NCI-H2171 treated with DMSO at 0.1 percent for 48 hours (cell line): ENCODE data around the gene CABLES1.

Experiments
- DNase-seq: peaks from one replicate; lab custom pipeline; 2025; lab: John Stamatoyannopoulos, UW

The CABLES1 gene

DNA sequence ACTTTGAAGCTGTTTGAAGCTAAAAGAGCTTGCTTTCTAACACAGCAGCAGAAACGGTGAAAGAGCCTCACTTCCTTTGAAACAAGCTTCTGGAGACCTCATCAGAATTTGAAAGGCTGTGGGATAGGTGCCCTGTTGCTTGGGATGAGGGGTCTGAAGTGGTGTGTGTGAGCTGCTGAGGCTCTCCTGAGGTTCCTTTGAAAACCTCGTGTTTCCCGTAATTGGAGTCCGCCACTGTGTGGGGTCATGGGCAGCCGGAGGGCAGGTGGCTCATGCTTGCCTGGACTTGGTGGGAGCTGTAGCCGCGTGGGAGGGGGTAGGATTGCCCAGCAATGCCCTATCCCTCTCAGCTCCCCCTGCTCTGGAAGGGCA, 34.4 kb downstream of the CABLES1 start:
- no peak for DNase-seq

DNA sequence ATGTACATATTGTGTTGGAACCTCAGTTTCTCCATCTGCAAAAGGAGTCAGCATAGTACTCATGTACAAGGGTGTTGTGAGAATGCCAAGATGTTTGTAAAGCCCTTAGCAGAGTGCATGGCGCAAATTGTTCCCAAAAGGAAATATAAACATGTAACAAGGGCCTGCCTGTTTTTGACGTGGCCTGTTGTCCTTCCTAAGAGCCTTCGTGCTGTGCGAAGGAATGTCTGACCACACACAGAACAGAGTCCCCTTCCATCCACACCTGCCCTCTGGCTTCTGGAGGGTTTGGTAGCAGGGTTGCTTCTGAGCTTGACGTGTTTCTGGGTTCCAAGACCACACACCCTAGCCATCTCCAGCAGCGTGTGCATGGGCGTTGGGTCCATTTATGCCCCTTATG, 34.9 kb downstream of the CABLES1 start:
- DNase-seq: no peak

DNA sequence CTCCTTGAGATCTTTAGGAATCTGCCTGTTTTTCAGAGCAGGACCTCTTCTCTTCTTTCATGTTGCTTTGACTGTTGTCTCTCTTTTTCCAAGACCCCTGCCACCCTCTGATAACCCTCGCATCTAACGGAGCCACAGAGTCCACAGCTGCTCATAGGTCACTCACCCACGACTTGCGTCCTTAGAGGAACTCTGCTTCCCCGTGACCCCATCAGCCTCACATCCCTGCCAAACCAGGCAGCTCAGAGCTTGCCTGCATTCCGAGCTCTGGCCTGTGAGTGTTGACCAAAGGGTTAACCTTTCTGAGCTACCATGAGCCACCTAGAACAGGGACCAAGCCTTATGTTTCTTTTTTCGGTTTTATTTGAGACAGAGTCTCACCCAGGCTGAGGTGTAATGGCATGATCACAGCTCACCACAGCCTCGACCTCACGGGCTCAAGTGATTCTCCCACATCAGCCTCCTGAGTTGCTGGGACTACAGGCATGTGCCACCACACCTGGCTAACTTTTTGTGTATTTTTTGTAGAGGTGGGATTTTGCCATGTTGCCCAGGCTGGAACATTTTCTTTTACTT, 36.4 kb downstream of the CABLES1 start:
- DNase-seq: no peak

DNA sequence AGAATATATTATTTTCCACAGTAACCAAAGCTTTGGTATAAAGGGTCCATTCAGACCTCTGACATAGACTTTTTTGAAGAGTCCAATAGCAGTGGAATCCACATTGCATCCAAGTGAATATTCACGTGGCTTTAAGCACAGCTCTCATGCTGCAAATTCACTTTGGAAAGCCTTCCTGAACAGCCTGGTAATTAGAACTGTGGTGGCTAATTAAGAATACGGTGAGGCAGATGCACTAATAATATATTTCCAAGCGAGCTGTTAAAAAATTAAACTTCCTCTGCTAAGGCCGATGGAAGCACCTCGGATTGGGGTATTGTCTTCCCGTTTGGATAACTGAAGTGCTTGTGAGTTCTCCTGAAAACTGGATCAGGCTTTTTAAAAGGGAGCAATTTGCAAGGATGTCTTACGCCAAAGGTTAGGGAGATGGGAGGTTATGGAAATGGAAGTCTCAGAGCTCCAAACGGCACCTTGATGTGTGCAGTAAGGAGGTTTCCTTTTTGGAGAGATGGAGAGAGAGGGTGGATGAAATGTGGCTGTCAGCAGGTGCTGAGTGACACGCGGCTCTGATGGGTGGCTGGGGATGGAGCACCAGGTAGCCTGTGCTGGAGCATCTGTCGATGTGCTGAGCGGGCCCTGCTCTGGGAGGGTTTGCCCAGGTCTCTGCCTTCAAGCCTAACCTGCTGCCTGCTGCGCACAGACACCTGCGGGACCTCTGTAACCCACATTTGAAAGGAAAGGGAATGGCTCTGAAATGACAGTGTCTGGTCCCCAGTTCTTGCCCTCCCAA, 37.5 kb downstream of the CABLES1 start:
- peak; percentile 22 for DNase-seq

DNA sequence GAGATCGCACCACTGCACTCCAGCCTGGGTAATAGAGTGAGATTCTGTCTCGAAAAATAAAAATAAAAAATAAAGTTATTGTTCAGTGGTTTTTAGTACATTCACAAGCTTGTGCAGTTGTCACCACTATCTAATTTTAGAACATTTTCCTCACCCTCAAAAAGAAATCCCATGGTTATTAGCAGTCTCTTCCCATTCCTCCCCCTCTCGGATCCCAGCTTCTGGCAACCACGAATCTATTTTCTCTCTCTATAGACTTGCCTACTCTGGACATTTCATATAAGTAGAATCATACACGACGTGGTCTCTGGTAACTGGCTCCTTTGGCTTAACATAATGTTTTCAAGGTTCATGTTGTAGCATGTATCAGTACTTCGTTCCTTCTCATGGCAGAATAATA, 38.6 kb downstream of the CABLES1 start:
- no peak for DNase-seq

DNA sequence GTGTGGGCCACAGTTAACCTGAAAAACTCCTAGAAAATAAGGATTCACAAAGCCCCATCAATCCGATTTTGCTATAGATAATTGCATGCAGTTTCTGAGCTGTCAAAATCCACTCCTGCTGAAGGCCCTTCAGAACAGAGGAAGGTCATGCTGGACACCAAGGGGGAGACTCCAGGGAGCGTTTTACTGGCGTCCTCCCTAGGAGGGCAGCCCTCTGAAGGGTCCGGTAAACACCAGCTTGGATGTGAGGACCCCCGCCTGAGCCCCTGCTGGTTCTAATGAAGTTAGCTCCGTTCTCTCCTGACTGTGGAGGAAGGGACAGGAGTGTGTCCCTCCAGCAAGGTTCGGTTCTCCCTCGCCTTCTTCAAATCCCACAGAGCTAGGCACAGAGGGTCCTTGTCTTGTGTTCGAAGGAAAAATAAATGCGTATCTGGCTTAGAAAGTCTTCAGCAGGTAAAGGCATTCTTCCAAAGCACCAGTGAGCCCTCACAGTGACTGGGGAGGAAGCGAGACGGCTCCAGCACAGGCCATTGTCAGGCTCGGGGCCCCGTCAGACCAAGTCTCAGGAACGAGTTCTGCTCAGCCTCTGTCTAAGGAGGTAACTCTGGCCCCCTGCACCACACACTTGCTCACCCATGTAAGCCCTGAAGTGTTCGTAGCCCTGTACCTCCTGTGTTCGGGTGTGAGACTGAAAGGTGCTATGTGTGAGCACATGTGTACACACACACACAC, 41.6 kb downstream of the CABLES1 start:
- no peak for DNase-seq

DNA sequence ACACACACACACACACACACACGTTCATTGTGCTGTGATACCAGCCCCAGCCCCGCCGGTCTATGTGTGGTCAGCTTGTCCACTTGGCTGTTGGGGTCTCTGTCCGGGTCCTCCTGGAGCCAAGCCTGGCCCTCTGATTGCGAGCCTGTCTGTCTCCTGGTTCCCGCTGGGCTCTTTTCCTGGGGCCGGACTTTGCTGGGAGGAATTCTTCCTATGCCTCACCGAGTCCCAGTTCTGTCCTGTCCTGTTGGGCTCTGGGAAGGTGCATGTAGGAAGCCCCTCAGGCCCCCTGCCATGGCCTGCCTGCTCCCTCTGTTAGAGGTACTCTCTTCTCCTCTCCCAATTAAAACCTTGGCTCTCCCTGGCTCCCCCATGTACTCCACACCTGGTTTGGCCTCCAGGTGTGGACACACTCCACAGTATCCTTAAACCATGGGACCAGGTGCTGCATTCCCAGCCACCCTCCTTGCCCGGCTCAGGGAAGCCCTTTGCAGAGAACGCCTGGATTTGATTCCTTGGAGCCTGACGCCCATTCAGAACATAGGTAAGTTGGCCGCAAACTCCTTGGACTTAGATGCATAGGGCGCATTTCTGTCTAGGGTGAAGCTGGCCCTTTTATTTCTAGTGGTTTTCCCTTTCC, 42.3 kb downstream of the CABLES1 start:
- DNase-seq: no peak

DNA sequence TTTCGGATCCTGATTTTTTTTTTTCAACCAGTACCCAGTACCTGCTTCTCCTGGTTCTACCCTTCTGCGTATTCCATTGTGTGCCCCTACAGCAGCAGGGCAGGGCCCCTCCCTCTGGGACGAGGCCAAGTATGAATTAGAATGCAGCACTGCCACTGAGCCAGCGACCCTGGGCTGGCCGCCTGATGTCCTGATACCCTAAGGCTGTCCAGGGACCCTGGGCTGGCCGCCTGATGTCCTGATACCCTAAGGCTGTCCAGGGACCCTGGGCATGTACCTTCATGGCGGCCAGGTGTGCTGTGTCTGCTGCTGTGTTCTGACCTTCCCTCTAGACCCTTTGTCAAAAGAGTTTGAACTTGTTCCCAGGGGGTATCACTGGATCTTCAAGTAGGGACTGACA, 42.9 kb downstream of the CABLES1 start:
- DNase-seq: no peak

DNA sequence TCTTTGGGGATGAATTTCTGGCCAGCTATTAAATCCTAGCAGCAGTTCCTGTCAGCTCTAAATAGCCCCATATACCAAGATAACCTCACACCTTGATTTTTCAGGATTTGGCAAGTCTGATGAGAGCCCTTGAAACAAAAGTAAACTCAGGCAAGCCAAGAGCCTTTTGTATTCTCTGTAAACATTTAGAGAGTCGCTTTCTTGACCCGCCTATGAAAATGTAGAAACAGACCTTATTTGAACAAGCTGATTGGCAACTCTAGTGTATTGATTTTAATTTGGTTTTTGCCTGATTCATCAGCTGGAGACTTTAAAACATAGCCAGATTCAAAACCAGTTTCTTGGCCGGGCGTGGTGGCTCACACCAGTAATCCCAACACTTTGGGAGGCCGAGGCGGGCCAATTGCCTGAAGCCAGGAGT, 43.4 kb downstream of the CABLES1 start:
- DNase-seq: no peak

DNA sequence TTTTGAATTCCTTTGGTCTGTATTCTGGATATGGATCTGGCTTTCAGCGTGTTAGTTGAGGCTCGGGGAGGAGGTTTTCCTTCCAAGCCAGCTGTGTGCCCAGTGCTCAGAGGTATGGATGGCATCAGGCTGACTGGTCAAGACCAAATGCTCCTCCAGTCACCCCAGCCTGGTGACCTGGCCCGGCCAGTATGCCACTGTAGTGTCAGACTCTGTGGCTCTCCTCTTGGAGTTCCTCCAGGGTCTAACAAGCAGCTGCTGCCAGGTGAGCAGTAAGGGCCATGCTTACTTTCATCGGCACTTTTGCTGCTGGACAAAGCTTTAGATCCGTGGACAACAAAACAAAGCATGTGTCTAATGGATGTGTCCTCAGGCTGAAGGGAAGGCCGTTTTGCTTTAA, 44.1 kb downstream of the CABLES1 start:
- no peak for DNase-seq

DNA sequence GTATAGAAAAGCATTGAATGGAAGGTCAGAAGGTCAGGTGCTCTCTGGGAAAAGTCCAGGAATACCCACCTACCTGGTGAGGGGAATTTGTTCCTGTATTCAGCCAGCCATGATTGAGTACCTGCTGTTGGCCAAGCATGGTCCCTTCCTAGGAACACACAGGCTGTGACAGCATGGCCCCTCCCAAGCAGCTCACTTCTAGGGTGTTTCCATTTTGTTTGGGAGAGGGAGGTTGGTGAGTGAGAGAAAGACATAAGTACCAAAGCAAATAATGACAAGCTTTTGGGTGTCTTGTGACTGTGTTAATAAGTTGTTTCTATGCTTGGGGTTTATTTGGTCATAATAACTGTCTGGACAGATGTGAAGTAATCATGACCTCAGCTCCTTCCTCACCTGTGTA, 46.3 kb downstream of the CABLES1 start:
- no peak for DNase-seq

DNA sequence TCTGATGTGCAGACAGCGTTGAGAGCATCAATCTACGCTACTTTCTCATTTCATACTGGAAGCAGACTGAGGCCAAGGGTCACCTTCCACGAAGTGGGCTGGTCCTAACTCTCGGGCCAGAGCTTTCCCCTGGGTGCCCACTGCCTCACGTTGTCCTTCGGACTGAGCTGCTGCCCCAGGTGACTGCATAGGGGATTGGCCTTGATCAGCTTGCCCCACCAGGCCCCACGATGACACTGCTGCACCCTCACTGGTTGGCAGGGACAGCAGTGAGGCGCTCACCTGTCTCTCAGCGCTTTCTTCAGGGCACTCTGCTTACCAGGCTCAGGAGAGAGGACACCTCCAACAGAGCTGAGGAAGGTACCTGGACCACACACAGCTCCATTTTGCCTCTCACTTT, 47.3 kb downstream of the CABLES1 start:
- DNase-seq: no peak

DNA sequence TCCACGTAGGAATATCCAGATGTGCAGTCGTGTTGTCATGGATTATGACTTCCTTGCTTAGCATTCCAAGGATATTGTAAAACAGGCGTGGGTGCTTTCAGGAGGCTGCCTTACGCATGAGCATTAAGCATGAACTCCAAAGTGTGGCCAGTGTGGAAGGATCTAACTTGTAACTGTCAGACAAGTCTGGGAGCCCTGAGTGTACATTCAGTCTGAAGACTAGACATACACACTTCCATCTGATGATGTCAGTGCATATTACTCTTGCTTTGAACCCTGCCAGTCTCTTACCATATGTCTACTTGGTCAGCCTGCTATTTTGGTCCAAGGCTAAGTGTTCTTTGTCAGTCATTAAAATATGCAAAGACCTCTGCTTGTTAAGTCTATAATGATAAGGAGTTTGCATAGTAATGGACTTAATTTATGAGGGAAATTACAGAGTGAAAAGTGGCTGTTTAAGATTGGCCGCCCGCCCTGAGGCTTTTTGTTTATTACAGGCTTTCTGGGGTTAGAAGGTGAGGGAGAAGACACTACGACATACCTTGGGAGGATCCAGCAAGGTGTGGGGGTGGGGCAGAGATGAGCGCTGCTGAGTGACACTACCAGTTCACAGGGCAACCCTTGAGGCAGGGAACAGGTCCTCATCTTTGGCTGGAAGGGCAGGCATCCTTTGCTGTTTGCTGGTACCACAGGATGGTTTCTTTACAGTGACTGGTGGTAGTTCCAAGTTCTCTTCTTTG, 48.3 kb downstream of the CABLES1 start:
- no peak for DNase-seq

DNA sequence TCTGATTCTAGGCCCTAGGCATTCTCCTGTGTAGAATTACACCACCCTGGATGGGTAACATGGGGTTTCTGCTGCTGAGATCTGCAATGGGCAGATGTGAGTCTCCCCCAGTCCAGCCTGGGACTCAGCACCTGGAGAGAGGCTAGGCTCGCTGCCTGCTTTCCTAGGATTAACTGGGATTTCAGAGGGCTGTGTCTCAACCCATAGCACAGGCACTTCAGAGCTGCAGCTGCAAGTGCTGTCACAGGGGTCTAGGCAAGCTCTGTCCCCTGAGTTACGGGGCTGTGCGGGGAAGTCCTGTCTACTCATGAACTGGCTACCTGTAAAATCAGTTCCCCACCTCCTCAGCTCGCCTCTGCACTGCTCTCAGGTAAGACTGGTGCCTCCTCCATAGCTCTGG, 51.5 kb downstream of the CABLES1 start:
- no peak for DNase-seq

DNA sequence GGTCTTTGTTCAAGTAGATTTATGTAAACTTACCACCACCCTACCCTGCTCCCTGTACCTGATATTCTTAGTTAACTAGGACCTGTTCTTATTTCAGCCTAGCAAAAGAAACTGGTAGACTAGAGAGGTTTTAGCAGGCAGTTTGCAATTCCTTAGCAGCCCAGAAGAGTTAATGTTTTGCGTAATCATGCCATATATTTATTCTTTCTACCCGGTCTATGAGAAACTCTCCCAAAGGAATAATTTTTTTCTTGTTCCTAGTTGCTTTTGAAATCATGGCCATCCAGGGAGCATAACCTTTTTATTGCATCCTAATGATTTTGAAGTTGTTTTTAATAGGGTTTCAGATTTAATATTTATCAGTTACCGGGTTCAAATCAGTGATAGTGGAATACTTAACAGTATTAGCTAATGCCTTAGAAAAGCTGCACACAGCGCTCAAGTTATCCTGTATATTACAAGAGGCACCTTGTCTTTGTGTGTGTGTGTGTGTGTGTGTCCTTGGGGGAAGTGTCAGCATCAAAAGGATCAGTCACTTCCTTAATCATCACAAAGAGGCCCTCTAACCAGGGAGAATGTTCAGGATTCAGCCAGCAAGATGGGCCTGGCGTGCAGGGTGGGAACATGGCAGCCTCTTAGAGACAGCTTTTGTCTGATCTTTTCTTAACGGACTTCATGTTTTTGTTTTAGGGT, 52.9 kb downstream of the CABLES1 start:
- DNase-seq: no peak

DNA sequence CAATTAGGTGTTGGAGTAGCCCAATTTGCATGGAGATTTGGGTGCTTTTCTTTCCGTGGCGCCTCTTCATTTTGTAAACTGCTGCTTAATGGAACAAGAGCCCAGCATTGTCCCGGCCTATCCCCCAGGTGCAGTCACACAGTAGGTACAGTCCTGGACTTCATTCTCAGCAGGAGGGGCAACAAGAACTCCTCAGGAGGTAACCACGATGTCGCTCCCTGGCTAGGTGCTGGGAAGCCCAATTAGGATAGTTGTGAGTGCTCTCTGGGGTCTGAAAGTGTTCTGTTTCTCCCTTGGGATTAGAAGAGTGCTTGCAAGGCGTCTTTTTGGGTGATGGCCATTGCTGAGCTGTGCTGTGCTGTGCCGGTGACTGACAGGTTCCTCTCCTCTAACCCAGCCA, 53.8 kb downstream of the CABLES1 start:
- DNase-seq: peak; percentile 14

DNA sequence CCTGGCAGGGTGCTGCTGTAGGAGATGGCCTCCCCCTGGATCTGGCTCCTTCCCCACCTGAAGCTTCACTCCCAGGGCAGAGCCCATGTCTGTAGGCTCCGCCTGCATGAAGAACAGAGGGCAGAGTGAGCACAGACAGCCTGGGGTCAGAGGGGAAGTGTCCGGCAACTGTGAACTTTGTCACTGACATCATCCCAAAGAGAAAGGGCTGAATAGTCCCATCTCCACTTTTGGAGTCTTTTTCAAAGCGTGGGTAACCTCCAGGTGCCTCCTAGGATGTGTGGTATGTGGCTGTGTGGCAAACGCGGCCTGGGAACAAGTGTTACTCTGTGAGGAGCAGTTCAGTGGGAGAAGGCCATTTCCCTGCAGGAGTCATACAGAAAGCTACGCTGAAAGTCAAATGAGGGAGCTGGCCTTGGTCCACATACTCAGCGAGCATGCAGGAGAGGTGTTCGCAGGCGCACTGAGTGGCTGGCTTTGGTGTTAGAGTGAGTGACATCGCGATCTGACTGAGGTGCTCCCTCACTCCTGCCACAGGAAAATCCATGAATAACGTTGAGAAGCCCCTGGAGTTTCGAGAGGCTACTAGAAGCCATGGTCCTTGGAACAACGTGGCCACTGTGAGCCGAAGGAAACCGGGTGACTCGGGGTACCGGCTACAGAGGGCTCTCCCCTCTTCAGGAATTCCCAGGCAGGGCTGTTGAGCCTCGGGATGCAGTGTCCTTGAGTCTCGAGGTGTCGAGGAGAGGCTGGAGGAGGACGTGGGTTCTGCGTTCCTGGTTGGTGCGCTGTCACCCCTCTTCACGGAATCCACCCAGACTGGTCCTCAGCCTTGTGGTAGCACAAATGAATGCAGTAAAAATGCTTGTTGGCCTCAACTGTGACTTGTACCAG, 54.7 kb downstream of the CABLES1 start:
- DNase-seq: no peak

DNA sequence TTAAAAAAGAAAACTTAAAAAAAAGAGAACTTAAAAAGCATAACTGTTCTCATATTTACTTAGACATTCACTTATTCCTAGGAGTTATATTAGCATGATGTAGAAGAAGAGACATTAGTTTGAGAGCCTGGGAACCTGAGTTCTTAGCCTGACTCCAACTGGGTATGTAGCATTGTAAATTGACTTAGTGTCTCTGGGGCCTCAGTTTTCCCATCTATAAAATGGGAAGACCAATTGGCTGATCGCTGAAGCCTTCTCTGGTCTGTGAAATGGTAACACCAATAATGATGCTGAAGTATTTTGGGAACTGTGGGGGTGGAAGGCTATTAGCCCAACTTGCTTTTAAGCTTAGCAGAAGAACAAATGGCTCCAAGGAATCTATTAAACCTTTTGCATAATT, 55.9 kb downstream of the CABLES1 start:
- no peak for DNase-seq

DNA sequence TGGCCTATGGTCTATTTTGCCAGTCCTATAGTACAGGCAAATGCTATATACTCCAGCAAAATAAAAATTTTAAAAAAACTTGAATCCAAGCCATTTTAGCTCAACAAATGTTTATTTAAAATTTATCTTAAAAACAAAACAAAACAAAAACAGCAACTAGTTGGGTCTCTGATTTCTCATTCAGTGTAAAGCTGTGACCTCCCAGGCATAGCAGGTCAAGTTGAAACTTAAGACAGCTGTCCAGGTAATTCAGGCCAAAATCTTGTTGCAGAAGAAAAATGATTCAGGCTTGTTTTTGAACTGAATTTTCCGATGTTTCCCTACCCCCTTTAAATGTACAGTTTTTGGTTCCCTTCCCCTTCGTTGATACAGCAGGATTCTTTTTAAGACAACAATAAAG, 58.5 kb downstream of the CABLES1 start:
- DNase-seq: no peak

DNA sequence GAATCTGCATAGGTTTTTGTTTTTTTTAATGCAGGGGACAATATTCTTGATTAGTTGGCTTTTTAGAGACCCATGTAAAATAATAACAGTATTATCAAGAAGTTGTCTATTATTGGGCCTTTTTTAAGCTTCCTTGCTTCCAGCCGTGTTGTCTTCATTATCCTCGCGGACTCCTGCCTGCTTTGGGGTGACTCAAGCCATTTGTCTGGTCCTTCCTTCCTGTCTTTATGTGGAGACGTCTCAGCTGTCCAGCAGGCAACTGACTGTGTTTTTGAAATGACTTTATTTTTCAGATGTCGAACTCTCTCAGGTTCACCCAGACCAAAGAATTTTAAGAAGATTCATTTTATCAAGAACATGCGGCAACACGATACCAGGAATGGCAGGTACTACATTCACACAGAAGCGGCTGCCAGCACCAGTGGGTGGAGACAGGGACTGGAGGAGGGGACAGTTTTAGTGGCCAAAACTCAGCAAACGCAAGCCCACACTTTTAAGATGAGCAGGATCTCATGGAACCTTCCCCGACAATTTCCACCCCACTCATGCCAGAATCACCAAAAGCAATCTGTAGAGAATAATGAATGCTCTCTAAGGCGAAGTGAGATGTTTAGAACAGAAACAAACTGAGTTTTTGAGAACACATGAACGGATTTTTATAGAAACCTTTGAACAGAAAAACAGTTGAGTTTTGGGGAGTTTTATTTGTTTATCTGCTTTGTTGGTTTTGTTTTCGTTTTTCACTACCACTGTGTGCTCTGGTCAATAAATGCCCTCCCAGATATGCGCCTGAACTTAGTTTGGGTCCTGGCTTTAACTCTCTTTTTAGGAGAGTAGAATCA, 59.1 kb downstream of the CABLES1 start:
- no peak for DNase-seq
